ENCODE measurements around the gene SLIT3.

Gene SLIT3

DNA sequence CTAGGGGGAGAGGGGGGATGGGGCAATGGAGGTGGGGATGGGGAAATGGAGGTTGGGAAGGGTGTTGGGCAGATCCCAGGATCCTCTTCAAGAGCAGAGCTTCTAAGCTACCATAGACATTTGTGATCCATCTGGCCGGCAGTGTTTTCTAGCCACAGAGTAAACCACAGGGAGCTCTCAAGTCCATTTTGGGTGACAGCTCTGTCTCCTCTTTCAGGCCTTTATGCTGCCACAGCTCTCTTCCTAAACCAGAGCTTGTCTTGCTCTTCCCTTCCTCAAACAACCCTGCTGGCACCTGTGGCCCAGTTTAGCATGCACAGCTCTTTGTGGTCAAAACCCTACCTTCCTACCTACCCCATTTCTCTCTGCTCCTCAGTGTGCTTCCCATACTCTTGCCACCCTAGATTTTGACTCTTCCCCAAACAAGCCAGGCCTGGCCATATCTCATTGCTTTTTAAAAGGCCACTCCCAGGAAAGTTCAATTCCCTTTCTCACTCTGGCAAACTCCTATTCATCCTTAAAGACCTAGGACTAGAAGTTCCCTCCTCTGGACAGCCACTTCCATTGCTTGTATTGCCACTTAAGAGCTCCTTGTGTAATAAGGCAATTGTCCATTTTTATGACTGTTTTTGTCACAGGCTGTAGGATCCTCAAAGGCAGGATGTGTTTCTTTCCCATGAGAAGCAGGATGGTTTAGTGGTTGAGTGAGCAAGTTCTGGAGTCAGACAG is 637.5 kb downstream of the SLIT3 start:
- DNase-seq (ENCODE audit: low read depth in 1 of 2, low spot score in 1 of 2), result no peak
- H3K27ac ChIP-seq (replicated peaks), result no peak overlapping the region
- TF ChIP-seq POLR2AphosphoS5 (IDR thresholded peaks at IDR 0.05; ENCODE audit: low read depth) (no peak), REST (IDR thresholded peaks at IDR 0.05; ENCODE audit: insufficient replicate concordance, low read depth) (no peak), GABPA (IDR thresholded peaks at IDR 0.05; ENCODE audit: low read depth) (no peak), SPI1 (IDR thresholded peaks at IDR 0.05; ENCODE audit: borderline replicate concordance, low read depth) (no peak)
- TF ChIP-seq, protein P1, sequence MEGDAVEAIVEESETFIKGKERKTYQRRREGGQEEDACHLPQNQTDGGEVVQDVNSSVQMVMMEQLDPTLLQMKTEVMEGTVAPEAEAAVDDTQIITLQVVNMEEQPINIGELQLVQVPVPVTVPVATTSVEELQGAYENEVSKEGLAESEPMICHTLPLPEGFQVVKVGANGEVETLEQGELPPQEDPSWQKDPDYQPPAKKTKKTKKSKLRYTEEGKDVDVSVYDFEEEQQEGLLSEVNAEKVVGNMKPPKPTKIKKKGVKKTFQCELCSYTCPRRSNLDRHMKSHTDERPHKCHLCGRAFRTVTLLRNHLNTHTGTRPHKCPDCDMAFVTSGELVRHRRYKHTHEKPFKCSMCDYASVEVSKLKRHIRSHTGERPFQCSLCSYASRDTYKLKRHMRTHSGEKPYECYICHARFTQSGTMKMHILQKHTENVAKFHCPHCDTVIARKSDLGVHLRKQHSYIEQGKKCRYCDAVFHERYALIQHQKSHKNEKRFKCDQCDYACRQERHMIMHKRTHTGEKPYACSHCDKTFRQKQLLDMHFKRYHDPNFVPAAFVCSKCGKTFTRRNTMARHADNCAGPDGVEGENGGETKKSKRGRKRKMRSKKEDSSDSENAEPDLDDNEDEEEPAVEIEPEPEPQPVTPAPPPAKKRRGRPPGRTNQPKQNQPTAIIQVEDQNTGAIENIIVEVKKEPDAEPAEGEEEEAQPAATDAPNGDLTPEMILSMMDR (IDR thresholded peaks at IDR 0.05; ENCODE audit: insufficient read depth, low read length), result no peak

DNA sequence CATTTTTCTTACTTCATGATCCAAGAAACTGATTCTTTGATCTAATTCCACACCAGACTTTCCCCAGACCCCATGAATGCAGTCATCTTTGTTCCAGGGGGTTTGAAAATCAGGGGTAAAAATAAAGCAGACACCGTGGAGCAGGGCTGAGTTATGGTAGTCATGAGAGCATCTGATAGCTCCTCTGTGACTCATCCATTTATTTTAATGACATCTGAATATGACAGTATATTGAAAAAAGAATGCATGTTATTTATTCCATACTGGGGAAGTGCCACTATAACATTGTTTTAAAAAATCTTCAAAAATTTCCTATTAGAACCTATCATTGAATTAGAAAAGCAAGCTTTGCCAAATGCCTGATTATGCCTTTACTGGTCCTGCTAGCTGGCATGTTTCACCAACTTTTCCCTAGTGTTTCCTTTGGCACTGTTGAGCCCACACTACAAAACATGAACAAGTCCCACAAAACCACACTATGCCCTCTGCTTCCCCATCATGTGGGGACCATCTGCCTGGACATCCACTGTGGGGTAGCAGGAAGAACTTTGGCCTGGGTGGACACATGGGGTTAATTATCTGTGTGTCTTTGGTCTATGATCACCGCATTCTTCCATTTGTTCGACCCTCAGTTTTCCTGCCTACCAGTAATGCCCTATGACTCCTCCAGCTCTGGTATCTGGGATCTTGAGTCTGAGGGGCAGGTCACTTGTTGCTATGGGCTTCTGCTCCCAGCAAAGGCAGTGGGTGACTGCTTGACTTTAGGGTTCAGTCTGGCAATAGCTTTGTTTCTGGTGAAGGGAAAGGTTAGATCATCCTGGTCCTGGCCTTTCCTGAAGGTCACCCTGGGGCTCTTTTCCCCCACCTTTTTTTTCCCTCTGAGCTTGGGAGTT is 639.1 kb downstream of the SLIT3 start:
- TF ChIP-seq SPI1 (IDR thresholded peaks at IDR 0.05; ENCODE audit: borderline replicate concordance, low read depth) (no peak), GABPA (IDR thresholded peaks at IDR 0.05; ENCODE audit: low read depth) (no peak), POLR2AphosphoS5 (IDR thresholded peaks at IDR 0.05; ENCODE audit: low read depth) (no peak), REST (IDR thresholded peaks at IDR 0.05; ENCODE audit: insufficient replicate concordance, low read depth) (no peak)
- TF ChIP-seq, protein P1 (IDR thresholded peaks at IDR 0.05; ENCODE audit: insufficient read depth, low read length), result no peak
- H3K27me3 ChIP-seq (ENCODE audit: insufficient read depth, poor library complexity, severe bottlenecking), result peaks cover 2% of the 10 kb centered on the region
- no peak overlapping the region for H3K27ac ChIP-seq (replicated peaks)
- no peak for DNase-seq (ENCODE audit: low read depth in 1 of 2, low spot score in 1 of 2)
- H3K4me3 ChIP-seq (replicated peaks; ENCODE audit: insufficient read depth, low read length), result no peak overlapping the region

More for the DNA sequence above, 637.5 kb downstream of the SLIT3 start:
- H3K27me3 ChIP-seq (ENCODE audit: insufficient read depth, poor library complexity, severe bottlenecking), result peaks cover 2% of the 10 kb centered on the region
- no peak overlapping the region for H3K4me3 ChIP-seq (replicated peaks; ENCODE audit: insufficient read depth, low read length)

- DNase-seq (ENCODE audit: low read depth in 1 of 2, low spot score in 1 of 2), result no peak
- TF ChIP-seq POLR2AphosphoS5 (IDR thresholded peaks at IDR 0.05; ENCODE audit: low read depth) (no peak), SPI1 (IDR thresholded peaks at IDR 0.05; ENCODE audit: borderline replicate concordance, low read depth) (no peak), GABPA (IDR thresholded peaks at IDR 0.05; ENCODE audit: low read depth) (no peak), REST (IDR thresholded peaks at IDR 0.05; ENCODE audit: insufficient replicate concordance, low read depth) (no peak)
- TF ChIP-seq, protein P1 (IDR thresholded peaks at IDR 0.05; ENCODE audit: insufficient read depth, low read length), result no peak
Measured at GRCh38 chr5:168660691-168661090, 640.2 kb downstream of the SLIT3 start.

More at GRCh38 chr5:168660691-168661090, 640.2 kb downstream of the SLIT3 start:
- Histone ChIP-seq H3K27ac (replicated peaks) (no peak overlapping the region), H3K27me3 (ENCODE audit: insufficient read depth, poor library complexity, severe bottlenecking) (peaks cover 2% of the 10 kb centered on the region), H3K4me3 (replicated peaks; ENCODE audit: insufficient read depth, low read length) (no peak overlapping the region)
